SK-N-SH (cell line): ENCODE data around the gene ABCA6. TPM values are rescaled to one million over a fixed set of nuclear protein-coding genes. Genes with fewer than 3 reads are reported as not detected.

Experiments used
- CTCF ChIA-PET: fragments of 300-600, 350-600 bp; formaldehyde crosslinking; extraction: SDS; loops from one replicate; lab custom pipeline; 2021; lab: Yijun Ruan, JAX
- POLR2A ChIA-PET: fragments of 350-600 bp; sonication (Branson Sonifier 250); formaldehyde crosslinking; extraction: SDS; loops from one replicate; lab custom pipeline; 2020; ENCODE audit warnings: antibody characterized with exemption, inconsistent platforms; lab: Yijun Ruan, JAX
- DNase-seq: peaks from one replicate; pipeline ENCODE4 v3.0.0; 2012
- H2AFZ ChIP-seq: fragments of 200-600 bp; sonication (generic); 2 replicates; pipeline ENCODE4 v1.8.1; 2016; ENCODE audit warnings: antibody characterized with exemption, mild to moderate bottlenecking, low read depth
- H3F3A ChIP-seq: fragments of 200-600 bp; sonication (generic); replicated peaks from 2 replicates; pipeline ENCODE3; 2016; ENCODE audit warnings: antibody characterized with exemption, mild to moderate bottlenecking; ENCODE audit not compliant: insufficient read depth
- H3K27ac ChIP-seq, 2 experiments: fragments of 200-500 bp in 1 of 2; fragments of 200-600 bp in 1 of 2; sonication (Bioruptor generic) in 1 of 2; sonication (generic), shearing (Covaris generic) in 1 of 2; 2 replicates each; pipeline versions ENCODE4 v1.5.1 to v1.6.1; 2014 to 2016; ENCODE audit warnings: low read depth in 2 of 2, inconsistent platforms in 1 of 2, low read length in 1 of 2, mild to moderate bottlenecking in 1 of 2, mixed read lengths in 1 of 2
- H3K27me3 ChIP-seq: fragments of 200-600 bp; sonication (generic), shearing (Covaris generic); 2 replicates; pipeline ENCODE4 v1.6.1; 2016; ENCODE audit warnings: mixed run types; ENCODE audit not compliant: insufficient read depth
- H3K36me3 ChIP-seq, 2 experiments: fragments of 200-500 bp in 1 of 2; fragments of 200-600 bp in 1 of 2; sonication (Bioruptor generic) in 1 of 2; sonication (generic) in 1 of 2; replicated peaks in 1 of 2; 2 replicates each; pipeline versions ENCODE3 to v1.5.1; 2014 to 2016; ENCODE audit warnings: low read length in 1 of 2, mild to moderate bottlenecking in 1 of 2; ENCODE audit not compliant: insufficient read depth in 2 of 2, control insufficient read depth in 1 of 2
- H3K4me1 ChIP-seq, 2 experiments: fragments of 200-500 bp in 1 of 2; fragments of 200-600 bp in 1 of 2; sonication (Bioruptor generic) in 1 of 2; sonication (generic), shearing (Covaris generic) in 1 of 2; 2 replicates each; pipeline versions ENCODE4 v1.5.1 to v1.6.1; 2014 to 2016; ENCODE audit warnings: low read depth in 1 of 2, low read length in 1 of 2, mixed run types in 1 of 2; ENCODE audit not compliant: insufficient read depth in 2 of 2, control insufficient read depth in 1 of 2
- H3K4me2 ChIP-seq: fragments of 200-600 bp; sonication (generic), shearing (Covaris generic); 2 replicates; pipeline ENCODE4 v1.6.1; 2017; ENCODE audit warnings: mixed run types
- H3K4me3 ChIP-seq, 2 experiments: fragments of 200-500 bp in 1 of 2; fragments of 200-600 bp in 1 of 2; sonication (Bioruptor generic) in 1 of 2; sonication (generic), shearing (Covaris generic) in 1 of 2; 2 replicates each; pipeline versions ENCODE4 v1.5.1 to v1.8.1; 2014 to 2016; ENCODE audit warnings: low read depth in 2 of 2, inconsistent platforms in 1 of 2, low read length in 1 of 2, mild to moderate bottlenecking in 1 of 2, mixed read lengths in 1 of 2, moderate library complexity in 1 of 2
- H3K79me2 ChIP-seq: fragments of 200-600 bp; sonication (generic); 2 replicates; pipeline ENCODE4 v1.8.1; 2017; ENCODE audit warnings: mild to moderate bottlenecking; ENCODE audit not compliant: insufficient read depth
- H3K9ac ChIP-seq: fragments of 200-600 bp; sonication (generic); 2 replicates; pipeline ENCODE4 v1.6.1; 2017; ENCODE audit warnings: mixed run types
- H3K9me2 ChIP-seq: fragments of 200-600 bp; sonication (generic); 2 replicates; pipeline ENCODE4 v1.6.1; 2017; ENCODE audit warnings: mixed run types
- H3K9me3 ChIP-seq: fragments of 200-600 bp; sonication (generic); 2 replicates; pipeline ENCODE4 v1.6.1; 2017; ENCODE audit warnings: mixed run types, mild to moderate bottlenecking, moderate library complexity
- H4K20me1 ChIP-seq: fragments of 200-600 bp; sonication (generic); 2 replicates; pipeline ENCODE4 v1.6.1; 2017; ENCODE audit warnings: mild to moderate bottlenecking, mixed run types; ENCODE audit not compliant: insufficient read depth
- EZH2phosphoT487 ChIP-seq: fragments of 200-600 bp; sonication (generic); IDR thresholded peaks from 2 replicates; pipeline ENCODE4 v1.6.1; 2017; ENCODE audit warnings: low read depth, mixed run types, mild to moderate bottlenecking, antibody characterized with exemption, moderate library complexity, borderline replicate concordance
- FOXJ3 ChIP-seq: sonication (generic); formaldehyde crosslinking; IDR thresholded peaks from 2 replicates; pipeline ENCODE4 v1.5.1; 2020; ENCODE audit warnings: mild to moderate bottlenecking, missing genetic modification reagents
- GABPA ChIP-seq: IDR thresholded peaks from 2 replicates; pipeline ENCODE4 v1.4.0; 2012; ENCODE audit warnings: low read depth, mild to moderate bottlenecking
- GATA2 ChIP-seq: sonication (generic); formaldehyde crosslinking; IDR thresholded peaks from 2 replicates; pipeline ENCODE4 v1.5.0; 2020; ENCODE audit warnings: mild to moderate bottlenecking, missing genetic modification reagents
- MEF2A ChIP-seq: IDR thresholded peaks from 2 replicates; pipeline ENCODE4 v1.4.0; 2012; ENCODE audit warnings: low read depth, borderline replicate concordance
- MXI1 ChIP-seq: IDR thresholded peaks from 2 replicates; pipeline ENCODE4 v1.6.1; 2012; ENCODE audit warnings: mild to moderate bottlenecking, low read depth, low read length, improper control_type of control experiment
- NFIC ChIP-seq: IDR thresholded peaks from 2 replicates; pipeline ENCODE4 v1.4.0; 2012; ENCODE audit warnings: borderline replicate concordance
- NRF1 ChIP-seq: IDR thresholded peaks from 2 replicates; pipeline ENCODE4 v1.6.1; 2012; ENCODE audit warnings: low read depth, mild to moderate bottlenecking, low read length
- PBX3 ChIP-seq: IDR thresholded peaks from 2 replicates; pipeline ENCODE4; 2012
- POLR2AphosphoS5 ChIP-seq: IDR thresholded peaks from 2 replicates; pipeline ENCODE4 v1.6.1; 2012; ENCODE audit warnings: low read depth, low read length
- RAD21 ChIP-seq: IDR thresholded peaks from 2 replicates; pipeline ENCODE4 v1.6.1; 2012; ENCODE audit warnings: mild to moderate bottlenecking, low read length
- RXRA ChIP-seq: IDR thresholded peaks from 2 replicates; pipeline ENCODE4 v1.4.0; 2012; ENCODE audit warnings: low read depth, mild to moderate bottlenecking, borderline replicate concordance
- SMC3 ChIP-seq: IDR thresholded peaks from 2 replicates; pipeline ENCODE4 v1.6.1; 2012; ENCODE audit warnings: low read depth, low read length, improper control_type of control experiment
- TEAD4 ChIP-seq: IDR thresholded peaks from 2 replicates; pipeline ENCODE4 v1.4.0; 2012; ENCODE audit warnings: mild to moderate bottlenecking, borderline replicate concordance; ENCODE audit not compliant: insufficient read depth
- USF1 ChIP-seq: IDR thresholded peaks from 2 replicates; pipeline ENCODE4 v1.4.0; 2012; ENCODE audit warnings: low read depth, borderline replicate concordance
- ZBTB33 ChIP-seq: IDR thresholded peaks from 2 replicates; pipeline ENCODE4 v1.4.0; 2012; ENCODE audit warnings: low read depth, borderline replicate concordance
- polyA plus RNA-seq, 3 experiments: library from polyadenylated mRNA; depleted of rRNA; stranded (reverse); fragments of >200 nt; gene quantifications; 2 replicates each; pipeline ENCODE4 v1.2.3, GENCODE V29; 2012
- TF ChIP-seq, protein P1 (sequence below): IDR thresholded peaks from 2 replicates; pipeline ENCODE4 v1.6.1; 2012; ENCODE audit warnings: mild to moderate bottlenecking, low read depth, low read length, moderate library complexity
- TF ChIP-seq, protein P2 (sequence below): IDR thresholded peaks from 2 replicates; pipeline ENCODE4 v1.4.0; 2012; ENCODE audit warnings: low read depth

Gene ABCA6
- polyA plus RNA-seq, 1 of the 3 experiments (the other 2 are of a cell fraction) = 0.15 TPM

- no peaks in the 10 kb centered on the region; the same call in 1 of the 2 replicates for H3K27me3 ChIP-seq
- H3K4me1 ChIP-seq = peaks cover 3 to 6% of the 10 kb centered on the region in 2 experiments; a peak in 3 of 4 replicates
- no peak overlapping the region for H3K4me2 ChIP-seq
- no peaks in the 10 kb centered on the region for H3K9me3 ChIP-seq
- H3K4me3 ChIP-seq = no peak overlapping the region
- H3K9ac ChIP-seq = no peak overlapping the region
- H2AFZ ChIP-seq = no peak overlapping the region
- H3F3A ChIP-seq = no peaks in the 10 kb centered on the region
- no peak for DNase-seq
- TF ChIP-seq RAD21 (no peak), POLR2AphosphoS5 (no peak), USF1 (no peak), ZBTB33 (no peak), NRF1 (no peak), PBX3 (no peak), RXRA (no peak), TEAD4 (no peak), NFIC (no peak), FOXJ3 (no peak), MEF2A (no peak), EZH2phosphoT487 (no peak), MXI1 (no peak), SMC3 (no peak), GATA2 (no peak), GABPA (no peak)
- TF ChIP-seq, protein P1, sequence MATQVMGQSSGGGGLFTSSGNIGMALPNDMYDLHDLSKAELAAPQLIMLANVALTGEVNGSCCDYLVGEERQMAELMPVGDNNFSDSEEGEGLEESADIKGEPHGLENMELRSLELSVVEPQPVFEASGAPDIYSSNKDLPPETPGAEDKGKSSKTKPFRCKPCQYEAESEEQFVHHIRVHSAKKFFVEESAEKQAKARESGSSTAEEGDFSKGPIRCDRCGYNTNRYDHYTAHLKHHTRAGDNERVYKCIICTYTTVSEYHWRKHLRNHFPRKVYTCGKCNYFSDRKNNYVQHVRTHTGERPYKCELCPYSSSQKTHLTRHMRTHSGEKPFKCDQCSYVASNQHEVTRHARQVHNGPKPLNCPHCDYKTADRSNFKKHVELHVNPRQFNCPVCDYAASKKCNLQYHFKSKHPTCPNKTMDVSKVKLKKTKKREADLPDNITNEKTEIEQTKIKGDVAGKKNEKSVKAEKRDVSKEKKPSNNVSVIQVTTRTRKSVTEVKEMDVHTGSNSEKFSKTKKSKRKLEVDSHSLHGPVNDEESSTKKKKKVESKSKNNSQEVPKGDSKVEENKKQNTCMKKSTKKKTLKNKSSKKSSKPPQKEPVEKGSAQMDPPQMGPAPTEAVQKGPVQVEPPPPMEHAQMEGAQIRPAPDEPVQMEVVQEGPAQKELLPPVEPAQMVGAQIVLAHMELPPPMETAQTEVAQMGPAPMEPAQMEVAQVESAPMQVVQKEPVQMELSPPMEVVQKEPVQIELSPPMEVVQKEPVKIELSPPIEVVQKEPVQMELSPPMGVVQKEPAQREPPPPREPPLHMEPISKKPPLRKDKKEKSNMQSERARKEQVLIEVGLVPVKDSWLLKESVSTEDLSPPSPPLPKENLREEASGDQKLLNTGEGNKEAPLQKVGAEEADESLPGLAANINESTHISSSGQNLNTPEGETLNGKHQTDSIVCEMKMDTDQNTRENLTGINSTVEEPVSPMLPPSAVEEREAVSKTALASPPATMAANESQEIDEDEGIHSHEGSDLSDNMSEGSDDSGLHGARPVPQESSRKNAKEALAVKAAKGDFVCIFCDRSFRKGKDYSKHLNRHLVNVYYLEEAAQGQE = no peak
- TF ChIP-seq, protein P2, sequence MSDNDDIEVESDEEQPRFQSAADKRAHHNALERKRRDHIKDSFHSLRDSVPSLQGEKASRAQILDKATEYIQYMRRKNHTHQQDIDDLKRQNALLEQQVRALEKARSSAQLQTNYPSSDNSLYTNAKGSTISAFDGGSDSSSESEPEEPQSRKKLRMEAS = no peak
- no peaks in the 10 kb centered on the region for H4K20me1 ChIP-seq
- no peaks in the 10 kb centered on the region for H3K79me2 ChIP-seq
- no peak overlapping the region for H3K27ac ChIP-seq
- POLR2A ChIA-PET = no interaction called here
- CTCF ChIA-PET = no interaction called here
- no peaks in the 10 kb centered on the region for H3K9me2 ChIP-seq
- H3K36me3 ChIP-seq = no peaks in the 10 kb centered on the region
These were observed 76.6 kb downstream of the ABCA6 start for GRCh38 chr17:69065113-69065512.
